NK-92 (cell line): Measurements from ENCODE around the gene EPHB1.

Source experiments
- DNase-seq: peaks from one replicate; lab custom pipeline; 2025; ENCODE audit not compliant: unreplicated experiment; lab: John Stamatoyannopoulos, UW

The EPHB1 gene

GRCh38 chr3:135181408-135181807 lies 386.3 kb downstream of the EPHB1 start:
- no peak for DNase-seq

- DNase-seq: no peak
Measured at GRCh38 chr3:135182364-135182998, 387.4 kb downstream of the EPHB1 start.

- no peak for DNase-seq
Measured at GRCh38 chr3:135190658-135191057, 395.6 kb downstream of the EPHB1 start.

GRCh38 chr3:135191708-135192107 lies 396.6 kb downstream of the EPHB1 start:
- DNase-seq: no peak

GRCh38 chr3:135192929-135193328 lies 397.9 kb downstream of the EPHB1 start:
- DNase-seq: no peak

GRCh38 chr3:135197246-135197645 lies 402.2 kb downstream of the EPHB1 start:
- no peak for DNase-seq

- DNase-seq: no peak
Measured at GRCh38 chr3:135197856-135198255, 402.8 kb downstream of the EPHB1 start.

- DNase-seq: no peak
Measured at GRCh38 chr3:135199137-135199536, 404.1 kb downstream of the EPHB1 start.

GRCh38 chr3:135203026-135203425 lies 408.0 kb downstream of the EPHB1 start:
- DNase-seq: no peak

- no peak for DNase-seq
Measured at GRCh38 chr3:135213213-135213612, 418.2 kb downstream of the EPHB1 start.

- no peak for DNase-seq
Measured at GRCh38 chr3:135213822-135214221, 418.8 kb downstream of the EPHB1 start.

- no peak for DNase-seq
Measured at GRCh38 chr3:135214400-135214799, 419.3 kb downstream of the EPHB1 start.

GRCh38 chr3:135215516-135215915 lies 420.5 kb downstream of the EPHB1 start:
- DNase-seq: no peak

GRCh38 chr3:135216659-135217058 lies 421.6 kb downstream of the EPHB1 start:
- no peak for DNase-seq

- DNase-seq: no peak
Measured at GRCh38 chr3:135217730-135218129, 422.7 kb downstream of the EPHB1 start.

- no peak for DNase-seq
Measured at GRCh38 chr3:135218304-135218703, 423.2 kb downstream of the EPHB1 start.

- no peak for DNase-seq
Measured at GRCh38 chr3:135218782-135219181, 423.7 kb downstream of the EPHB1 start.

- DNase-seq: no peak
Measured at GRCh38 chr3:135224815-135225362, 429.8 kb downstream of the EPHB1 start.

GRCh38 chr3:135226057-135226456 lies 431.0 kb downstream of the EPHB1 start:
- DNase-seq: no peak

GRCh38 chr3:135228201-135228600 lies 433.1 kb downstream of the EPHB1 start:
- DNase-seq: no peak

GRCh38 chr3:135229018-135229495 lies 434.0 kb downstream of the EPHB1 start:
- no peak for DNase-seq

GRCh38 chr3:135231737-135232136 lies 436.7 kb downstream of the EPHB1 start:
- DNase-seq: no peak

- no peak for DNase-seq
Measured at GRCh38 chr3:135232226-135232625, 437.2 kb downstream of the EPHB1 start.
